NCI-H69 (cell line): Measurements from ENCODE around the gene FAHD1.
A peak's percentile ranks its signal among the peaks of the same experiment; 100 is the strongest.
"Not testable (repeated sequence)": the region's sequence is repeated elsewhere in the genome, so short reads cannot be mapped to it uniquely, and the experiment has no call there.

Experiments used
- DNase-seq: peaks from one replicate; lab custom pipeline; 2025; lab: John Stamatoyannopoulos, UW

Gene FAHD1

GRCh38 chr16:1850981-1851380 lies 24.0 kb downstream of the FAHD1 start:
- DNase-seq, result no peak

- DNase-seq, result no peak
Observed at GRCh38 chr16:1851793-1852192, 24.8 kb downstream of the FAHD1 start.

DNA sequence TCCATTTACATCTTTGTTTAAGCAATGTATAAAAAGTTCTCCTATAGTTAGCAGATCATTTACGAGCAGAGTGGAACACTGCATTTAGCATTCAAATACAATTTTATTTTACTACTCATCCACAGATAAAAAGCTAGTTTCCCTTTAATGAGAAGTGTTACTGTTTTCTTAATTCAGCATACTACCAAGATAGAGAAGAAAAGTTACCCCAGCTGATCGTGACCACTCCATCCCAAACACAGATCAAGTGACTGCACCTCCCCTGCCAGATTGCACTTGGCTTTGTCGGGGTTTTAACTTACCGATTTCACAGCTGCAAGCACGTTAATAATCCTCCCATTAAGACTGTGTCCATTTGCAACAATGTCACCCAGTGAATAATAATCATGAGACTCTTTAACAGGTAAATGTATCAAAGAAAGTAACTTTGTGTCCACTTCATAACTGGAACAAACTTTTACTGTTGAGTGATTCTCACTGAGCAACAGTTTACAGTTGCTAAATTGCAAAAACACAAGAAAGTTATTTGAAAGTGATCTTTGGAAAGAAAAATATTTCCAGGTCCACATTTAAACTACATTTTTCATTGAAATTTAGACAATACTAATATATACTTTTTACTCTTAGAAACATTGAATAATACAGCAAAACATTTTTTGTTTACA lies 30.6 kb downstream of the FAHD1 start:
- no peak for DNase-seq

DNA sequence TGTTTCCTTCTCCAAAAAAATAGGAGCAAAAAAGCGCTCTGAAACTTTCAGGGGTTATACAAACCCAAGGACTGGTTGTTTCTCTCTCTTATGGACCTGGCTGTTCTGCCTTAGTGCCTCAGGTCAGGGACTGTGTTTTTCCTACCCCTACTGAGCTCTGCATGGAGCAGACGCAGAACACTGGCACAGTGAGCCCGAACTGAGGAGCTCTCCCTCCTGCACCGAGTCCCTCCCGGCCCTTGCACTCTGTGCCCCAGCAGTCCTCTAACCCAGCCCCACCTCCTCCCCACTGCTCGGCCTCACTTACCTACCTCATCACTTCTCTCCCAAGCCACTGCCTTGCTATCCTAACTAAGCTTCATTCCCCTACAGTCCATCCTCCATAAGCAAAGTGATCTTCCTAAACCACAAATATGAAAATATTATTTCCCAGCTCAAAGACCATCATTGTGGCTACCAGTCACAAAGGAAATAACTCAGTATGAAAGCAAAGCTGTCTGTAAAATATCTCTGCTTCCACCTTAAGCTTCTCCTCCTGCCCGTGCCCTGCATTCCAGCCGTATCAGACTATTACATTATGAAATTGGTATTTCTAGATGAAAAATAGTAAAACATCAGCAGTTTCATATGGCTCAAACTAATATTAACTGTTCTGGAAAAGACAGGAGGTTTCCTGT lies 31.3 kb downstream of the FAHD1 start:
- DNase-seq, result peak; percentile 70

- peak; percentile 85 for DNase-seq
Observed at GRCh38 chr16:1859650-1860049, 32.6 kb downstream of the FAHD1 start.

- DNase-seq, result no peak
Observed at GRCh38 chr16:1861730-1862129, 34.7 kb downstream of the FAHD1 start.

DNA sequence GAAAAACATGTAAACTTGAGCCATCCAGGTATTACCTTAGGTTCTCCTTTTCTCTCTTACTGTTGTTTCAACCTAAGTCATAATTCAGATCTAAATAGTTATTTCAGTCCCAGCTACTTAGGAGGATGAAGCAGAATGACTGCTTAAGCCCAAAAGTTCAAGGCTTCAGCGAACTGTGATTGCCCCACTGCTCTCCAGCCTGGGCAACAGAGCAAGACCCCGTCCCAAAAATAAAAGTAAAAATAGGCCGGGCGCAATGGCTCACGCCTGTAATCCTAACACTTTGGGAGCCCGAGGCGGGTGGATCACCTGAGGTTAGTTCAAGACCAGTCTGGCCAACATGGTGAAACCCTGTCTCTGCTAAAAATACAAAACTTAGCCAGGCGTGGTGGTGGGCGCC lies 35.4 kb downstream of the FAHD1 start:
- no peak for DNase-seq

GRCh38 chr16:1863681-1864460 lies 36.9 kb downstream of the FAHD1 start:
- DNase-seq, result peak; percentile 66

DNA sequence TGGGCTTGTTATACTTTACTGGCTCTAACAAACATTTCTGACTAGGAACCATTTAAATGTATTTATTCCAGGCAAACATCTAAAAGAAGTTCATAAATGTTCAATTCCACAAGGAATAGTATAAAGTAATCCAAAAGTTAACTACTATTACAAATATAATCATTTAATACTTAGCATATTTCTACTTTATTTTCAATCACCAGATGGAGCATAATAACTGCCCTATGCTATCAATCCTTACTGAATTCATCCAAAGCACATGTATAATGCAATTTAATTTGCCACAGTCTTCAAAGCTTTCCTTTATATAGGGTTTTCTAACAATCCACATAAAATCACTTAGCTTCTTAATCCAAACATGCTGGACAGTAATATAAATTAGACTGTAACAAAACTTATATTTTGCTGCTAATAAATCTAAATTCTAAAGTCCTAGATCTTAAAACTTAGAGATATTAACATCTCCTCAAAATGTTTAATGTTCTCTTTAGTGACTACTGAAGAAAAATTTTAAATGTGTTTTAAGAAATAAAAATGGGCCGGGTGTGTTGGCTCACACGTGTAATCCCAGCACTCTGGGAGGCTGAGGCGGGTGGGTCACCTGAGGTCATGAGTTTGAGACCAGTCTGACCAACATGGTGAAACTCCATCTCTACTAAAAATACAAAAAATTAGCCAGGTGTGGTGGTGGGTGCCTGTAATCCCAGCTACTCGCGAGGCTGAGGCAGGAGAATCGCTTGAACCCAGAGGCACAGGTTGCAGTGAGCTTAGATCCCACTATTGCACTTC lies 39.1 kb downstream of the FAHD1 start:
- no peak for DNase-seq

GRCh38 chr16:1870365-1871082 lies 43.5 kb downstream of the FAHD1 start:
- peak; percentile 17 for DNase-seq

GRCh38 chr16:1871974-1872635 lies 45.1 kb downstream of the FAHD1 start, which contains the start of gene MEIOB:
Gene MEIOB, minus strand, starts transcription at chr16:1872164. Its CDS starts 3,989 bp downstream, at chr16:1868175.
- peak; percentile 55 for DNase-seq

- DNase-seq, result peak; percentile 12
Observed at GRCh38 chr16:1874854-1875253, 47.8 kb downstream of the FAHD1 start.

GRCh38 chr16:1876066-1876465 lies 49.1 kb downstream of the FAHD1 start:
- not testable (repeated sequence) for DNase-seq

GRCh38 chr16:1876468-1876867 lies 49.5 kb downstream of the FAHD1 start:
- DNase-seq, result no peak

DNA sequence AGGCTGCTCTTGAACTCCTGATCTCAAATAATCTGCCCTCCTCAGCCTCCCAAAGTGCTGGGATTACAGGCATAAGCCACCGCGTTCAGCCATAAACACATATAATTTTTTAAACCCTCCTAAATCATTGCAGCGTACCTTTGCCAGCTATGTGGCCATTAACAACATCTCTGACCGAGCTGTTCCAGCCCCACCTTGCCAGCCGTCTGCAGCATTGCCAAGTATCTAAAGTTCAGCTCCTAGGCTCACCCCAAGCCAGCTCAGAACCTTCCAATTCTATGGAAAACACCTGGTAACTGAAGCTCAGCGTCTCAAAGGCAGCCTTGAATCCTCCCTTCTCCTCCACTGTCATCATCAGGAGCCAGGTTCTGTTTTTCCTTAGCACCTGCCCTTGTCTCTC lies 50.1 kb downstream of the FAHD1 start:
- no peak for DNase-seq

- DNase-seq, result peak; percentile 26
Observed at GRCh38 chr16:1877804-1878203, 50.8 kb downstream of the FAHD1 start.

- DNase-seq, result no peak
Observed at GRCh38 chr16:1878256-1878655, 51.2 kb downstream of the FAHD1 start.
